T-helper 2 cell treated with Interferon-gamma antibody and Interleukin-4, amounts not matched to agents 100 ng/mL and 5 ng/mL, for 36 hours (primary cell): ENCODE measurements around the gene AHCY. TPM values are rescaled to one million over a fixed set of nuclear protein-coding genes. Genes with fewer than 3 reads are reported as not detected.
"Not testable (repeated sequence)": the region's sequence is repeated elsewhere in the genome, so short reads cannot be mapped to it uniquely, and the experiment has no call there.

Source experiments
- intact Hi-C: fragments of 100-400 bp; cut with micrococcal nuclease; formaldehyde crosslinking; loops from one replicate; pipeline ENCODE4 v1.15.1; 2023
- total RNA-seq: library from RNA; stranded (reverse); gene quantifications from 2 replicates; pipeline ENCODE4 v1.2.3, GENCODE V29; 2022

The AHCY gene
- total RNA-seq, 1 donor from 2014 or later, result 76.9 TPM

DNA sequence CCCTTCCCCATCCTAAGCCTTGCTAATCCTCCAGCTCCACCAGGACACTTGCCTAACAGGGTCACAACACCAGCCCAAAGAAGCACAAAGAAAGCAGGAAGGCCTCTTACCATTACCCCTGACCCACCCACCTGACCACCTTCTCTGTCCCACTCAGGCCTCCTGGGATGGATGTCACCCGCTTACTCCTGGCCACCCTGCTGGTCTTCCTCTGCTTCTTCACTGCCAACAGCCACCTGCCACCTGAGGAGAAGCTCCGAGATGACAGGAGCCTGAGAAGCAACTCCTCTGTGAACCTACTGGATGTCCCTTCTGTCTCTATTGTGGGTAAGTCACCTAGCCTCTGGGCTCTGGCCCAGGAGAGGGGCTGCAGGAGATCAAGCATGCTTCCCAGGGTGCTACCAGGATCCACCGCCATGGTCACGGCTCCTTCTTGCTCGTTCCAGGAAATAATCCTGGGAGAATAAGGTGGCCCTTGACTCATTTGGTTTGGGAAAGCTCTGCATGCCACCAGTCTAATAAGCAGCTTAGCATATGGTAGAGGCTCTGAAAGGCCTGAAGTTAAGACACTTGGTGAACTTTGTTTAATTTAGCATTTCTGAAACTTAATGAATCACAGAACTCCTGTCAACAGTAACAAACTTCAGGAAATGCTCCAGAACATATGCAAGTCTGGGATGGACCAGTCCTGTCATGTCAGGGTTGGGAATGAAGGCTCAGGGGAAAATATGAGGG, 42.8 kb downstream of the AHCY start:
- intact Hi-C loops, result no loop called here

DNA sequence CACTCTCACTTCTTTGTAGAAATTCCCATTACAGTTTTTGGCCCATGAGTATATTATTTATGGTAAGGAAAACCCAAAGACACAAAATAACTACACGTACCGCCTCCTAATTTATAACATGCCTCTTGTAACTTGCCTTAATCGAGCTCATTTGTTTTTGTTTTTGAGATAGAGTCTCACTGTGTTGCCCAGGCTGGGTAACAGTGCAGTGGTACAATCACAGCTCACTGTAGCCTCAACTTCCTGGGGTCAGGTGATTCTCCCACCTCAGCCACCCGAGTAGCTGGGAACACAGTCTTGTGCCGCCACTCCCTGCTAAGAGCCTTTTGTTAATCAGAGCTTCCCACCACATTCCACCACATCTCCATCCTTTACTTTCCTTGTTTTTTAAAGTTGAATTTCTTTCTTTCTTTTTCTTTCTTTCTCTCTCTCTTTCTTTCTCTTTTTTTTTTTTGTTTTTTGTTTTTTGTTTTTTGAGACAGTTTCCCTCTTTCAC, 46.5 kb downstream of the AHCY start:
- intact Hi-C loops, result no loop called here

DNA sequence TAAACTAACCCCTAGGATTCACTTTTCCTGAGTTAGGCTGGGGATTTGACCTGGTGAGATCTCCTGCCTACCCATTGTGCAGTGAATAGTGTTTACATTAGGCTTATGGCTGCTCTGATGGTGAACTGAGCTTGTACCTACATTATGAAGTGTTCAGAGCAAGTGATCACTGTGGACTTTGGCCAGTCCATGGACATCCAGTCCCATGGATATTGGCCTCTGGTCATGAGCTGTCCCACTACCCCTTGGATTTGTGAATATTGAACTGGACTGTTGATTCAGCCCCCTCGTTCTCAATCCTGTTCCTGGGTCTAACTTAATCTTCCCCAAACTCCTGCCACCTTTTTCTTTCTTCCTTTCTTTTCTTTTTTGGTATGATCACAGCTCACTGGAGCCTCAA, 48.2 kb downstream of the AHCY start:
- intact Hi-C loops, result no loop called here

DNA sequence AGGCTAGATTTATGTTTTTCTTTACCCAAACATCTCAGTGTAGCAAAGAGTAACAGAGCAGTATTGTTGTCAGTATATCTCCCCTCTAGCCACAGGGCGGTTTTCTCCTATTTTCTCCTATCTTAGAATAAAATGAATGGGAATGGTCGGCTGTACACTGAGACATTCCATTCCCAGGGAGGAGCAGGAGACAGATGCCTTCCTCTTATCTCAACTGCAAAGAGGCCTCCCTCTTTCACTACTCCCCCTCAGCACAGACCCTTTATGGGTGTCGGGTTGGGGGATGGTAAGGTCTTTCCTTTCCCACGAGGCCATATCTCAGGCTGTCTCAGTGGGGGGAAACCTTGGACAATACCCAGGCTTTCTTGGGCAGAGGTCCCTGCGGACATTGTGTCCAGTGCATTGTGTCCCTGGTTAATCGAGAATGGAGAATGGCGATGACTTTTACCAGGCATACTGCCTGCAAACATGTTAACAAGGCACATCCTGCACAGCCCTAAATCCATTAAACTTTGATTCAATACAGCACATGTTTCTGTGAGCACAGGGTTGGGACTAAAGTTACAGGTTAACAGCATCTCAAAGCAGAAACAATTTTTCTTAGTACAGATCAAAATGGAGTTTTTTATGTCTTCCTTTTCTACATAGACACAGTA, 50.6 kb downstream of the AHCY start:
- intact Hi-C loops, result not testable (repeated sequence)

DNA sequence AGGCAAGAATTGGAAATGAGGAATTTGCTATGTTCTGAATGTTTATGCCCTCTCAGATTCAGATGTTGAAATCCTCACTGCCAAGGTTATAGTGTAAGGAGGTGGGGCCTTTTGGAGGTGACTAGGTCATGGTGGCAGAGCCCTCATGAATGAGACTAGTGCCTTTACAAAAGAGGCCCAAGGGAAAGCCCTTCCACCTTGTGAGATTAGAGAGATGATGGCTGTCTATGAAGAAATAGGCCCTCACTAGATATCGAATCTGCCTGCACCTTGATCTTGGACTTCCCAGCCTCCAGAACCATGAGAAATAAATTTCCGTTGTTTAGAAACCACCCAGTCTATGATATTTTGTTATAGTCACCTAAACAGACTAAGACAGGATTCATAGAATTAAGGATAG, 51.5 kb downstream of the AHCY start:
- intact Hi-C loops, result no loop called here

DNA sequence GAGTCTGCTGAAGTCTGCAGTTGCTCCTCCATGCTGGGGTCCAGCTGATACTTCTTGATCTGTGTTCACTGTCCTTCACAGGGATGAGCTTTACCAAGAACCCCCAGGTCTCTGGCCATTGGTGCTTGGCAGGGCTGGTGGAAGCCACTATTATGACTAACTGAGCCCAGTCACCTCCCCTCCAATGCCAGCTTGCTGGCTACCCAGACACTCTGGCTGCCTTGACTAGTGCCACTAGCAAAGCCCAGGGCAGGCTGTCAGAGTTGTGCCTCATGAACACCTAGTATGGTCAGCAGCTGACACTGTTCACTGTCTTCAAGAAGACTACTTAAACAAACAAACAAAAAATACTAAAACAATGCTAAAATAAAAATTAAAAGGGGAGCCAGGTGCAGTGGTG, 53.1 kb downstream of the AHCY start:
- intact Hi-C loops, result no loop called here

DNA sequence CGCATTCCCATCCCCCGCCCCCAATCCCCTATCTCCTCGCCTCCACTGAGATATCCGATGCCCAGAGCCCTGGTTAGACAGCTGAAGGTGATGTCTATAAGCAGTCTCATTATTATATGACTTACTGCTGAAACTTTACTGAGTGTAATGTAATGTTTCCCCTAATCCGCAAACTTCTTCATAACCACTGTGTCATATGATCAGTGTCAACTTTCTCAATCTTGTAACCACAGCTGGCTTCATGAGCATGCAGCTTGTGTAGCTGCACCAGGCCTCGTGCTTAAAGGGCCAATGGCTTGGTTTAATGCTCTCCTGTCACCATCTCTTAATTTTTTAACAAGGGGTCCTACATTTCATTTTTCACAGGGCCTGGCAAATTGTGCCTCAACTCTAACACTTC, 53.9 kb downstream of the AHCY start:
- intact Hi-C loops, result no loop called here

DNA sequence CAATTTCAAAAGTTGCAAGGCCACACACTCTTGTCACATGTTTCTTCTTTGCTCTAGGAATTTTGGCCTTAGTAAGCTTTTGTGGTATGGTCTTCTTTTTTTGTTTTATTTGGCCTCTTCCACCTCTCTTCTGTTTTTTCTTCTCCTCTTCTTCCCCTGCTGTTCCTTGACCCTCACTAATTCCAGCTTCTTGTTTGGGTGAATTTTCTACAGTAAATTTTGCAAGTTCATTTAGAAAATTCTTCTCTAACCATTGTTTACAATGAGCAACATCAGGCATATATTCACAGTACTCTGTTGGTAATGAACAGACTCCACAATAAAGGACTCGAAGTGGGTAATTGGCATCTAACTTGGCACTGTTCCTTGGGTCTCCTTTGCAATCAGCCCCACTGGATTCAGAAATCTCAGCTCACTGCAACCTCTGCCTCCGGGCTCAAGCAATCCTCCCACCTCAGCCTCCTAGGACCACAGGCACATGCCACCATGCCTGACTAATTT, 57.0 kb downstream of the AHCY start:
- intact Hi-C loops, result no loop called here

DNA sequence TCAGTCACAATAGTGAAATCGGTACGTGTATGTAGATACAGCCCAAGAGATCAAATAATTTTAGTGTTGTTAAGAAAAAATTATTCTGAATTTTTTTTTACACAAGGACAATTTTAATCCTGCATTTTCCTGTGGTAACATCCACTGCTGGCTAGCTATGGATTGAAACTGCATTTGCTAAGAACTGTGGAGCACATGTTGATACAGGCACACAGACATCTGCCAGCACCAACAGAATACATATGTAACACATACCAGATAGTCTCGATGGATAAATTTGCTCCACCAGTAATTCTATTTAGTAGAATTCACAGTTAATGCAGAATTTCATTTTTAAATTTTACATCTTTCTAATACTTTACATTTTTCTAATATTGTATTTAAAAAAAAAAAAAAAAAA, 59.8 kb downstream of the AHCY start:
- intact Hi-C loops, result no loop called here

DNA sequence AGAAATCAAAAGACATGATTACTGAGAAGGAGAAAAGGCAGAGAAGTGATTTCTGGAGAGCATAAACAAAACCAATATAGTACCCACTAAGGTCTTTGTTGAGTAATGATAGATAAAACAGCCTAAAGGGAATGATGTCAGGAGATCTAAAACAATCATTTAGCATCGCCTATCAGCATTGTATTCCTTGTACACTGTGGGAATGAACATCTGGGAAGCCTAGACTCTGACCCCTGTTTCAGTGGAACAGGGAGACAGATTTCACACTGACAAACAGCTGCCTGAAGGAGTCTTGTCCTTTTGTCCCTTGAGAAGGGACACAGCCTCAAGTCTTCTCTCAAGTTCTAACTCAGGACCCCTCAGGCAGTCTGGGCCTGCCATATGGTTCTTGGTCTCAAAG, 60.3 kb downstream of the AHCY start:
- intact Hi-C loops, result no loop called here

DNA sequence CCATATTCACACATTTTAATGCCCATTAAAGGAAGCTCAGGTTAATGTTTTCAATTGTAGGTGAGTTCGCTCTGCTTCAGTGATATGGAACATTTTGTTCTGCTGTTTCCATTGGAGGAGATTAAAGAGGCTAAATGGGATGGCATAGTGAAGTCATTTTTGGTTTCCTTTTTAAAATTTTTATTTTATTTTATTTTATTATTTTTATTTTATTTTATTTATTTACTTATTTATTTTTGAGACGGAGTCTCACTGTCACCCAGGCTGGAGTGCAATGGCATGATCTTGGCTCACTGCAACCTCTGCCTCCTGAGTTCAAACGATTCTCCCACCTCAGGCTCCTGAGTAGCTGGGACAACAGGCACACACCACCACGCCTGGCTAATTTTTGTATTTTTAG, 61.1 kb downstream of the AHCY start:
- intact Hi-C loops, result not testable (repeated sequence)

DNA sequence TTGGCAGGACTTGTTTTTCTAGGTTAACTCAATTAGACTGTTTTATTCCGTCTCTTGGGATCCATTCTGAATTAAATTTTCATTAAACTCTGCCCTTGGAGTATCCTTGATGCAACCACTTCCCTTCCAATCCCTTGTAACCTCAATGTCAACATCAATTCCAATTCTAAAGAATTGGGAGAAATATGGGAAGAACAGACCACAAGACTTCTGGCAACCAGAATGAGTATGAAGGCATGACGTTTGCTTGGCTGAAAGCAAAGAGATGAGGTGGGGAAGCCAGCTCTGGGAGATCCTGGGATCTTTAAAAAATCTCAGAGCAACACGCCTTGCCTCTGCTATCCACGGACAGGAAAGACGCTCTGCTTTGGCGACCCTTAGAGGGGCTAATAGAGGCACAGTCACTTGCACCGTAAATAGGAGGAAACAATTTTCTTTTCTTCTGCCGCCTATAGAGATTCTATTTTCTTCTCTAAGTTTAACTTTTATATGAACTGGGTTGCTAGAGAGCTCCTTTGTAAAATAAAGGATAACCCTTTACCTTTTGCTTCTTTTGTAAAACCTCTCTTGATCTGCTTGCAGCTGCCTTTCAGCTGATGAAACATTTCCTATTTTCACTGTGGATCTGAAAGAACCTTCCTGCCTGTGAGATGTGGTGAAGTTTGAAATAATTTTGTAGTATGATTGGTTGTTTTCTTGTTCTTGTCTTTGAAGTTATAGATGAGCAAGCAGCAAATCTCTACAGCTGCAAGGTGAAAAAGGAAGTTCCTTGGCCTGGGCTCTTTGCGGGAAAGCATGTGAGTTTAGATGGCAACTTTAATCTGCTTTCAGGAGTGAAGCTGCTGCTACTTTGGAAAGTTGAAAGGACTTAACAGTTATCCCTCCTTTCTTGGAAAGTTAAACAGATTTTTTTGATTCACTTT, 62.2 kb downstream of the AHCY start, which contains the start of gene ASIP:
Gene ASIP (plus strand): TSS at position 731 of the 923 bp plus-strand sequence. CDS start 18,952 bp downstream, outside the sequence.
- intact Hi-C loops, result no loop called here

DNA sequence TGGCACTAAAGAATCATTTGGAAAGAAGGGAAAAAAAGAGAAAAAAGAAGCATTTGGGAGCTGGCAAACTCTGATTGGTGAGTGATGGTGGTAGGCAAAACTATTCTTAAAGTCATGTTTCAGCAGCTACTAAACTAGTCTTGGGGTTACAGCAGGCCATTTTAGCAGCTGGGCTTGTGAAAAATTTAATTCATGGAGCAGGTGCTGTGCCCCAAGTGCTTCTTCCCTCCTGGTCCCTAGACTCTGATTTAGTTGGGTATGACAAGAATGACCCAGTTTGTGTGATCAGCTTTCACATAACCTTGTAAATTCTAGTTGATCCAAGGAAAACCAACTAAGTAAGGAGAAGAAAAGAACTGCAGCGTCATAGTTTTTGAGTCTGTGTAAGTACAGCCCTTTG, 63.0 kb downstream of the AHCY start:
- intact Hi-C loops, result no loop called here

DNA sequence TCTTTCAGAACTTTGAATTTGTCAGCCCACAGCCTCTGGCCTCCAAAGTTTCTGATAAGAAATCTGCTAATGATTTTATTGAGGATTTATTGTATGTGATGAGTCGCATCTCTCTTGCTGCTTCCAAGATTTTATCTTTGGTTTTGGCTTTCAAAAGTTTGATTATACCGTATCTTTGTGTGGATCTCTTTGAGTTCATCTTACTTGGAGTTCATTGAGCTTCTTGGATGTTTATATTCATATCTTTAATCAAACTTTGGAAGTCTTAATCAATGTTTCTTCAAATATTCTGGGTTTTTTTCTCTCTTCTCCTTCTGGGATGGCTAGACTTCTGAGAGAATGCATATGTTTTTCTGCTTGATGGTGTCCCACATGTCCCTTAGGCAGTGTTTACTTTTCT, 65.2 kb downstream of the AHCY start:
- intact Hi-C loops, result no loop called here

DNA sequence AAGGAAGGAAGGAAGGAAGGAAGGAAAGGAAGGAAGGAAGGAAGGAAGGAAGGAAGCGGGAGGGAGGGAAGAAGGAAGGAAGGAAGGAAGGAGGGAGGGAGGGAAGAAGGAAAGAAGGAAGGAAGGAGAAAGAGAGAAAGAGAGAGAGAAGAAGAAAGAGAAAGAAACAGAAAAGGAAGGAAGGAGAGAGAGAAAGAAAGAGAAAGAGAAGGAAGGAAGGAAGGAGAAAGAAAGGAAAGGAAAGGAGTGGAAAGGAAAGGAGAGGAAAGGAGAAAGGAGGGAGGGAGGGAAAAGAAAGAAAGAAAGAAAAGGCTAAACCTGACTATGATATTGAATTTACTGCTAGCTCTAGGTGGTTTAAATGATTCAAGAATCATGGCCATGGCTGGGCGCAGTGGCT, 67.3 kb downstream of the AHCY start:
- intact Hi-C loops, result no loop called here

DNA sequence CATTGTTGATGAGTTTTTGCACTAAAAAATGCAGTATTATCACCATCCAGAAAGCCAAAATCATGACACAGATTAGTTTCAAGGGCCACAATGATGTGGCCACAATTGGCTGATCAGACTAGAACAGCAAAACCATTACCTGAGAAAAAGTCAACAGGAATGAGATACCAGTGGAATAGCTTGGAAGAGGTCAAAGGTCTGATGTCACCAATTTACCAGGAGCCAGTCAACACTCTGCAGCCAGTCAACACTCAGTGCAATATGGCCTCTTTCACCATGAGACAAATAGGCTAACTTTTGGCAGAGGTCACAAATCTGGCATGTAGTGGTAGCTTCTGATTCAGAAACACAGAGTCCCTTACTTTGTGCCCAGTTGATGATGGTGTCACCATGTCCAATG, 69.5 kb downstream of the AHCY start:
- intact Hi-C loops, result no loop called here

DNA sequence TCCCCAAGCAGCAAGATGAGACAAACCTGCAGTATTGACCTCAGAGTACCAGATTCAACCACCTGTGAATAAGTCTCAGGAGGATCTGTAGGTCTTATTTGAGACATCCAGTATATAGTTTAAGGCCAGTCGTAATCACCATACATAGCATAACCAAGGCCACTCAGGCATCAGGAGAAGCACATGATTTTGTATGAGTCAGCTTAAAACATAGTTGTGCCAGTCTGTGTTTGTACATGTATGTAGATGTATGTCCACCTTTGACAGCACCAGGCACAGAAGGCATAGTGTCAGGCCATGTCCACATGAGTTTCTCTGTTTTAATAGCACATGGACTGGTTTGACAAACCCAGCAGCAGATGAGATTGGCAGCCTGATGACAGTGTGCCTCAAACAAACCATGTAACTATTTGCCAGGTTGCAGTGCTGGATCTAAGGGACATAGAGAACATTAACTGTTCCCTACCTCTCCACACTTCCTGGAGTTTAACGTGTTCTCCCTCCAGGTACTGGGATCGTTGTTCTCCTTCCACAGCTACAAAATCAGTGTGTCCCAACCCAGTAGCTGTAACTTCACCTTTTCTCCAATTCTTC, 70.6 kb downstream of the AHCY start:
- intact Hi-C loops, result no loop called here

DNA sequence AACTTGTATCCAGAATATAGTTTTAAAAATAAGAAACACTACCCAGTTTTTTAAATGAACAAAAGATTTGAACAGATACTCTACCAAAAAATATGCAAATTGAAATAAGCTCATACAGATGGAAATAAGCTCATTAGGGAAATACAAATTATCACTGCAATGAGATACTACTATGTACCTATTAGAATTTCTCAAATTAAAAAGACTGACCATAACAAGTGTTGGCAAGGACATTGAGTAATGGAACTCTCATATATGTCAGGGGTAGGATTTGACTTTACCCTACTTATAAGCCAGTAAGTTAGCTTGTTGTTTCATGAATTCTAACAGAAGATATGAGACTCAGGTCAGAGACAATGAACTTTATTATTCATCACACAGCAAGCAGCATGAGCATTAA, 71.5 kb downstream of the AHCY start:
- intact Hi-C loops, result no loop called here
